Measurements from ENCODE around the gene AP4S1.
"Not testable (repeated sequence)": the region's sequence is repeated elsewhere in the genome, so short reads cannot be mapped to it uniquely, and the experiment has no call there.

AP4S1 gene

GRCh38 chr14:31043379-31043778 is 17.9 kb downstream of the AP4S1 start:
- DNase-seq (ENCODE audit: low spot score), result no peak

- DNase-seq (ENCODE audit: low spot score), result no peak
These were observed 20.1 kb downstream of the AP4S1 start for GRCh38 chr14:31045501-31046080.

- no peak for DNase-seq (ENCODE audit: low spot score)
These were observed 22.1 kb downstream of the AP4S1 start for GRCh38 chr14:31047503-31047902.

GRCh38 chr14:31051023-31051422 is 25.6 kb downstream of the AP4S1 start:
- DNase-seq (ENCODE audit: low spot score), result no peak

GRCh38 chr14:31051511-31051910 is 26.1 kb downstream of the AP4S1 start:
- DNase-seq (ENCODE audit: low spot score), result no peak

- not testable (repeated sequence) for DNase-seq (ENCODE audit: low spot score)
These were observed 27.6 kb downstream of the AP4S1 start for GRCh38 chr14:31052905-31053586.

GRCh38 chr14:31057035-31057434 is 31.6 kb downstream of the AP4S1 start:
- DNase-seq (ENCODE audit: low spot score), result no peak

GRCh38 chr14:31057701-31058364 is 32.4 kb downstream of the AP4S1 start:
- DNase-seq (ENCODE audit: low spot score), result no peak

- peak; percentile 41 for DNase-seq (ENCODE audit: low spot score)
These were observed 33.9 kb downstream of the AP4S1 start for GRCh38 chr14:31059152-31059924.

GRCh38 chr14:31060253-31060875 is 34.9 kb downstream of the AP4S1 start:
- no peak for DNase-seq (ENCODE audit: low spot score)

GRCh38 chr14:31062908-31063307 is 37.5 kb downstream of the AP4S1 start:
- DNase-seq (ENCODE audit: low spot score), result not testable (repeated sequence)

GRCh38 chr14:31068235-31068634 is 42.8 kb downstream of the AP4S1 start:
- no peak for DNase-seq (ENCODE audit: low spot score)

- DNase-seq (ENCODE audit: low spot score), result no peak
These were observed 43.9 kb downstream of the AP4S1 start for GRCh38 chr14:31069343-31069742.

- DNase-seq (ENCODE audit: low spot score), result peak; percentile 92
These were observed 45.0 kb downstream of the AP4S1 start for GRCh38 chr14:31070431-31070830.

GRCh38 chr14:31071151-31071550 is 45.7 kb downstream of the AP4S1 start:
- no peak for DNase-seq (ENCODE audit: low spot score)

GRCh38 chr14:31075144-31075543 is 49.7 kb downstream of the AP4S1 start:
- no peak for DNase-seq (ENCODE audit: low spot score)

- DNase-seq (ENCODE audit: low spot score), result no peak
These were observed 53.3 kb downstream of the AP4S1 start for GRCh38 chr14:31078766-31079165.

- no peak for DNase-seq (ENCODE audit: low spot score)
These were observed 54.6 kb downstream of the AP4S1 start for GRCh38 chr14:31080056-31080455.

- no peak for DNase-seq (ENCODE audit: low spot score)
These were observed 55.0 kb downstream of the AP4S1 start for GRCh38 chr14:31080484-31080883.

GRCh38 chr14:31083781-31084180 is 58.3 kb downstream of the AP4S1 start:
- no peak for DNase-seq (ENCODE audit: low spot score)

- no peak for DNase-seq (ENCODE audit: low spot score)
These were observed 58.9 kb downstream of the AP4S1 start for GRCh38 chr14:31084385-31084784.

- no peak for DNase-seq (ENCODE audit: low spot score)
These were observed 59.6 kb downstream of the AP4S1 start for GRCh38 chr14:31085027-31085426.

Data from AG08395 (cell line).